GM04504 (cell line): ENCODE results near the gene VPS26A.
A peak's percentile ranks its signal among the peaks of the same experiment; 100 is the strongest.

ENCODE experiments used
- DNase-seq: peaks from one replicate; pipeline ENCODE4 v3.0.0-alpha.2; 2012; ENCODE audit warnings: low read depth

VPS26A gene

DNA sequence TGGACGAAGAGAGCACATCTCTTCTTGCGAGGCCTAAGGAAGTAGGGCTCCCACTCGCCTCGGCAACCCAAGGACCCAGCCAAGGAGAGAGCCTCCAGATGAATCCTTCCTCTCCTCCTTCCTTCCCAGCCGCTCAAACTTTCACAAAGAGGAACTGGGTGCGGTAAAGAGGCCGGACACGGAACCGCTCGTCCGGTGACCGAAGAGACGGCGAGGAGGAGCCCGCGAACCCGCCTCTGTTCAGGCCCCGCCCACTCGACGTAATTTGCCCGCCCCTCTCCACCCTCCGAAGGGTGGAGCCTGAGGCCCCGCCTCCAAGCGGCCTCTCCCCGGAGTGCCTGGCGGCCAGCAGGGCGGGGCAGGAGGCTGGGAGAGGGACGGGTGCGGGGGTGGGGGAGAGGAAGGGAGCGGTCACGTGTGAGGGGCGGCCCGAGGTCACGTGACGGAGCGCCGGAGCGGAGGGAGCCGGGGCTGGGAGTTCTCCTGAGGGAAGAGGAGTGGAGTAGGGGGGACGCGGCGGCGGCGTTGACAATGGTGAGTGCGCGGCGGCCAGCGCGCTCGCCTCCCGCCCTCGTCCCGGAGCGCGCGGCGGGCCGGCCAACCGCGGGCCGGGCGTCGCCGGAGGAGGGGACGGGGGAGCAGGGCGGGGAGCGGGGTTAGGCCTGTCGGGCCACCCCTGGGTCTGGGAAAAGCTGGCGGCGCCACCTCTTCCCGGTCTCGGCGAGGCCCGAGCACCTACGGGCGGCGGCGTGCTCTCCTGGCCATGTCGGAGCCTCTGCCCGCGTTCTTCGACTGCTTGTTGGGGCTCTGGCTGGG is at the start of gene VPS26A:
TSS of gene VPS26A (plus strand) at position 432 of the 816 bp plus-strand sequence. CDS start at position 532, 100 bp downstream.
- DNase-seq: peak; percentile 97

DNA sequence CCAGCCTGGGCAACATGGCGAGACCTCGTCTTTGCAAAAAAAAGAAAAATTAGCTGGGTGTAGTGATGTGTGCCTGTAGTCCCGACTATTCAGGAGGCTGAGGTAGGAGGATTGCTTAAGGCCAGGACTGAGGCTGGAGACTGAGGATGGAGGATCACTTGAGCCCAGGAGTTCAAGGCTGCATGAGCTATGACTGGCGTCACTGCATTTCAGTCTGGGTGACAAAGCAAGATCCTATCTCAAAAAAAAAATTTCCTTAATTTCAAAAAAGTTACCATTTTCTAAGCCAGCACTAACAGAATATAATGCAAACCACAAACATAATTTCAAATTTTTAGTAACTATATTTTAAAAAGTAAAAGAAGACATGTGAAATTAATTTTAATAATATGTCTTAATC is 49.4 kb upstream of the VPS26A start:
- no peak for DNase-seq

DNA sequence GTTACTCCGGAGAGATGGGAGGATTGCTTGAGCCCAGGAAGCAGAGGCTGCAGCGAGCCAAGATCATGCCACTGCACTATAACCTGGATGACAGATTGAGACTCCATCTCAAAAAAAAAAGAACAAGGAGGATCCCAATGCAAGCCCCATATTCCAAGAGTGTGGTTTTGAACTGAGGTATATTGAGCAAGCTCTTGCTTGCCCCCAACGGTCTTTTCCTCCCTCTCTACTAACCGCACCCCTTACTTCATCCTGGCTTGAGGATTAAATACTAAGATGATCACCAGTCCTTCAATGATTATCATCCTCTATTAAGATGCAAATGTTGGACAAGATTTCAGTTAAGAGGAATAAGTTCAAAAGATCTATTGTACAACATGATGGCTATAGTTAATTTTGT is 48.5 kb upstream of the VPS26A start:
- DNase-seq: no peak

DNA sequence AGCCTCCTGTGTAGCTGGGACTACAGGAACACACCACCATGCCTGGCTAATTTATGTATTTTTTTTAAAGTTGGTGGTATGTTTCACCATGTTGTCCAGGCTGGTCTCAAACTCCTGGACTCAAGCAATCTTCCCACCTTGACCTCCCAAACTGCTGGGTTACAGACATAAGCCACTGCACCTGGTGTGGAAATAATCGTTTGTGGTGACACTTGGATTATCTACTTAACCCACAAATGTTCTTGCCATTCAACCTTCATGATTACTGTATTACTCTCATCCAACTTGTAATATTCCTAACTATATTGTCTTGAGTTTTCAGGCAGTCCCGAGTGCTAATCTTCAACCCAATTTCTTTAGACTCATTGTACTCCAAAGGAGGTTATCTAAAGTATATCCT is 45.7 kb upstream of the VPS26A start:
- no peak for DNase-seq

DNA sequence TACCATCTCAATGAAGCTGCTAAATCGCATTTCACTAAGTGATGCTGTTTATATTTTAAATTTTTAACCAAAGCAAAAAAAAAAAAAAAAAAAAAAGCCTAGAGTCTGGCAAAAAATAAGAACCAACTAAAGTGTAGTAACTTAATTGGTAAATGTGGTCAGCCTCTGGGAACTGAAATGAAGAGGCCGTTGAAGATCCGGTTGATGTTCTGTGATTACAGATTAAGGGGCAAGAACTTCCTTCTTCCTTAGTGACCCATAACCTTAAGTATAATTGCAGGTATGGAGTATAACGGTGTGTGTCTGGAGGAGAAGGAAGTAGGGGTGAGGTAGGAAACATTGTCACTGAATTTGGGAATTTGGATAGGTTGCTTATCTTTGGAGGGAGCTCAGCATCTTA is 43.8 kb upstream of the VPS26A start:
- DNase-seq: no peak

DNA sequence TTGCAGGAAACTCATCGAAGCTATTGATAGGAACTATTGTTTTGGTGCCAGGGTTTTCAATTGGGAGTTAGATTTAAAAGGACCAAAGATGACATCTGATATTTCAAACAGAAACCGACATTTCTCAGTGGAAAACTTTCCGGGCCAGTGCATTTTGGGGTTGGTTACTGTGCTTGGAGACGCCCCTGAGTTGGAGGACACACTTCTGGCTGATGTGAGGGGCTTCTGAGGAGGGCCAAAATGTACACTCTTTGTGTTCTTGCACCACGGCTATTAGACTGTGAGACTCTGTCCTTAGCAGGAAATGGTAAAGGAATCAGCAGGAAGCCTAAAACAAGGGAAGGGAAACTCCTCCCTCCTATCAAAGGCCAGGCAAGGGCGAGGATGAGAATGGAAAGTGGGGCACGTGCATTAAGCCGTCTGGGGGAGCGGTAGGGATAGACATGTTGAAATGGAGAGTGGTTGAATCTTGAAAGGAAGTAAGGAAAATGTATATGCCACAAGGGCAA is 37.9 kb upstream of the VPS26A start:
- DNase-seq: no peak

DNA sequence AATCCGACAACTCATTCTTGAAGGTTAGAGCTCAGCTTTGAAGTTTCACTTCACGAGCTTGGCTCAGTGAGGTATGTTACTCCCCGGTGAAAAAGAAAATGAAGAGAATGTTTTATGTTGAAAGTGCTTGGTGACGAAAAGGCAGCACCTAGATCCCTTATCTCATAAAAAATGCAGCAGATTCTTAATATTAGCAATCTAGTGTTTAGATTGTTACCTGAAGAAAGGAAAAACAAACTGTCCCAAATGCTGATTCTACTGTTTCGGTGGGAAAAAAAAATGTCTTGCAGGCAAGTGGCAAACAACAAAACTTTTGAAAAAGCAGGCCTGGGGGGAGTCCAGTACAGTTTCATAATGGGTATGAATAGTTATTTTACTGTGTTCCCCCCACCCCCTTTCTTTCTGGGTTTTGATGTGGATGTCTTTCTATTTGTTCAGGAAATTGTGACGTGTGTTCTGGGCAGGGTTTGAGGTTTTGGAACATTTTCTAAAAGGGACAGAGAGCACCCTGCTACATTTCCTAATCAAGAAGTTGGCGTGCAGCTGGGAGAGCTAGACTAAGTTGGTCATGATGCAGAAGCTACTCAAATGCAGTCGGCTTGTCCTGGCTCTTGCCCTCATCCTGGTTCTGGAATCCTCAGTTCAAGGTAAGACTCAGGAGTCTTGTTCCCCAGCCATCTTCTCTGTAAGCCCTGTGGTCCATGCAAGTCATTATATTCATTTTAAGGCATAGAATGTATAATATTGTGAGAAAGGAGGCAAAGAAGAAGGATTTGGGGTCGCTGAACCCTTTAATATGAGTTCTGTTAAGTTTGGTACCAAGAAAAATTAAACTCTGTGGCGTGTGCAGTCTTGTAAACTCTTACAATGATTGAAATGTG is 36.1 kb upstream of the VPS26A start, which contains the start of gene SRGN:
TSS of gene SRGN (plus strand) at position 514 of the 881 bp plus-strand sequence. CDS start at position 569, 55 bp downstream.
- DNase-seq: no peak

DNA sequence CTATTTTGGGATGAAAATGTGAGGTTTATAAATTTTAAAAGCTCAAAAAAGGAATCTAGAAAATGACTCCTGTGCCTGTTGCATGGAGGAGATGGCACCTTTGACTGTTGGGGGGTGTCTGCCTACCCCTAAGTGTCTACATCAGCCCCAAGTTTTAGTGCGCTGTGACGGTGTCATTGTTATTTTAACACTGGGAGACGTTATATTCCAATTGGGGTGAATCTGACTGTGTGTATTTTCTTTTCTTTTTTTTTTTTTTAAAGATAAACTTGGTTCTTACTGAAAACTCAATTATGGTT is 35.6 kb upstream of the VPS26A start:
- DNase-seq: no peak

DNA sequence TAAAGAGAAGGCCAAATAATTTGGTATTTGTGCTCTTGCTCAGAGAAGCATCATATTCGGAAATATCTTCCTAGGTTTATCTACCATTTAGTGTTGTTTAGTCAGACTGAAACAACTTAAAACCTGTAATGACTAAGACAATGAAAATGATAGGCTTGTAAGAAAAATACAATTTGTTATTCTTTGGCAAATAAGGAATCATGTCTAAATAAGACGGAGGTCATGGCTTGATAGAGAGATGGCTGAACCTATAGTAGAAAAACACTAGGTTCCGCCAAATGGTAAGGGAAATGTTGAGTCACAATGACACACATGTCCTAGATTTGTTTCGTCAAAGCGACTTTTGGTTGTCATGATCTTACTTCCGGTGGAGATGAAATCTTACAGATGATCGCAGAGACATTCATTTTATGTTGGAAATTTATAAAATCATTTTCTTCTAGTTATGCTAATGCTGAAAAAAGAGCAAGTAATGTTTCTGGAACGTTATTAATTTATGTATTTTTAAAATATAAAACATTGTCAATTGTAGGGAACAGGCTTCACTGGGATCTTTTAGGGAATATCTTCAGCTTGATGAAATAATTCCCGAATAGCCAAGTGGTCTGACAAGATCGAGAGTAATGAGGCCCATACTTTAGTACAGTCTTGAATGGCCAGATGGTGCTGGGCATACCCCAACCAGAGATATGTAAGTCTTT is 35.0 kb upstream of the VPS26A start:
- no peak for DNase-seq

DNA sequence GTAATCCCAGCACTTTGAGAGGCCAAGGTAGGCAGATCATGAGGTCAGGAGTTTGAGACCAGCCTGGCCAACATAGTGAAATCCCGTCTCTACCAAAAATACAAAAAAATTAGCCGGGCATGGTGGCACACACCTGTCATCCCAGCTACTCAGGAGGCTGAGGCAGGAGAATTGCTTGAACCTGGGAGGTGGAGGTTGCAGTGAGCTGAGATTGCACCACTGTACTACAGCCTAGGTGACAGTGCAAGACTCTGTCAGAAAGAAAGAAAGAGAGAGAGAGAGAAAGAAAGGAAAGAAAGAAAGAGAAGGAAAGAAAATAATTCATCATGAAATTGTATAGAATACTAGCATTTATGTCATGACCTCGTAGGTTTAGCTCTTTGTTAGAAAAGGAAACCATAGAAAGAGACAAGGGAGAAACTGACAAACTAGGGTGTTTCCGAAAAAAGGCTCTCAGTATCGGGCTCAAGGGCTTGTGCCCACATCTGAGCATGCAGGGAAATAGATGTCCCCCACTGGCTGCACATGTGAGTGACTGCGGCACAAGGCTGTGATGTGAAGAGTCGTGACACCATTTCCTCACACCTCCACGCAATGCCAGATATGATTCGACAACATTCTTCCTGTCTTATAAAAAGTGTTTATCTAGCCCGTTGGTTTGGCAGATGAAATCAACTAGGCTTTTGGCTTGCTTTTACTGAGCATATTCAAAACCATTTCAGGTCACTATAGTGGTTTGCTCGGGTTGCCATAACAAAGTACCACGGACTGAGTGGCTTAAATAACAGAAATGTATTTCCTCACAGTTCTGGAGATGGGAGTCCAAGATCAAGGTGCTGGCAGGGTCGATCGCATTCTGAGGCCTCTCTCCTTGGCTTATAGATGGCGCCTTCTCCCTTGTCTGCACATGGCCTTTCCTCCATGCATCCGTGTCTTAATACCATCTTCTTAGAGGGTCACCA is 34.1 kb upstream of the VPS26A start:
- no peak for DNase-seq

DNA sequence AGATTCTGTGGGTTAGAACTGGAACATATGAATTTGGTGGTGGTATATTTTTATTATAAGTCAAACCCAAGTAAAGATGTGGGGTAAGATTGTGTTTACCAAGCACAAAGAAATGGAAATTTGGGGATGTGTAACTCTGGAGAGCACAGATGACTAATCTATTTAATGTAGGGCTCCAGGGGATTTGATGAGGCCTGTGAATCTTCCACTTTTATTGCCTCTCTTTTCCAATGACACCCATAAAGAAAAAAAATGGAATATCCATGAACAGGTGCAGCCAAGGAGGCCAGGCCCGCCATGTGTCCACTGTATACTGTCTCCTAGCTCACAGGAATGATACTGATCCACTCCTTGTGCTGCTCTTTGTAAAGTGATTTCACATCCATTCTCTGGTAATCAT is 33.3 kb upstream of the VPS26A start:
- no peak for DNase-seq

DNA sequence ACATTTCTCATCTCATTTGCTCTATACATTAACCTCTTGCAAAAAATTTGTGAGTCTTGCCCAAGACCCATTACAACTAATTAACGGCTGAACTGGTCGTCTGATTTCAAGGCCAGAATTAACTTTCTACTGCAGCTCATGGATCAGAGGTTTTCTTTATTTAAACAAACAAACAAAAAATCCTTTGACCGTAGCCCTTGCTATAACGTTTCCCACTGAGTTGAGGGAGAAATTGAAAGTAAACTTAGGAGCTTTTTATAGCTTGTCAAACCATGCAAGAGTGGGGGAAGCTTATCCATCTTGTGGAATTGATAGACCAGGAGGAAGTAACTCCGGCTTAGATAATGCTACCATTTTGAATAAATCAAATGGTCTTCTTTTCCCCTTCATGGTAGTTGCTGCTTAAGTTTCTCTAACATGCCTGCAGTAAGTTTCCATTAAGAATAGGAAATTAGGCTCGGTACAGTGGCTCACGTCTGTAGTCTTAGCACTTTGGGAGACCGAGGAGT is 32.8 kb upstream of the VPS26A start:
- no peak for DNase-seq

DNA sequence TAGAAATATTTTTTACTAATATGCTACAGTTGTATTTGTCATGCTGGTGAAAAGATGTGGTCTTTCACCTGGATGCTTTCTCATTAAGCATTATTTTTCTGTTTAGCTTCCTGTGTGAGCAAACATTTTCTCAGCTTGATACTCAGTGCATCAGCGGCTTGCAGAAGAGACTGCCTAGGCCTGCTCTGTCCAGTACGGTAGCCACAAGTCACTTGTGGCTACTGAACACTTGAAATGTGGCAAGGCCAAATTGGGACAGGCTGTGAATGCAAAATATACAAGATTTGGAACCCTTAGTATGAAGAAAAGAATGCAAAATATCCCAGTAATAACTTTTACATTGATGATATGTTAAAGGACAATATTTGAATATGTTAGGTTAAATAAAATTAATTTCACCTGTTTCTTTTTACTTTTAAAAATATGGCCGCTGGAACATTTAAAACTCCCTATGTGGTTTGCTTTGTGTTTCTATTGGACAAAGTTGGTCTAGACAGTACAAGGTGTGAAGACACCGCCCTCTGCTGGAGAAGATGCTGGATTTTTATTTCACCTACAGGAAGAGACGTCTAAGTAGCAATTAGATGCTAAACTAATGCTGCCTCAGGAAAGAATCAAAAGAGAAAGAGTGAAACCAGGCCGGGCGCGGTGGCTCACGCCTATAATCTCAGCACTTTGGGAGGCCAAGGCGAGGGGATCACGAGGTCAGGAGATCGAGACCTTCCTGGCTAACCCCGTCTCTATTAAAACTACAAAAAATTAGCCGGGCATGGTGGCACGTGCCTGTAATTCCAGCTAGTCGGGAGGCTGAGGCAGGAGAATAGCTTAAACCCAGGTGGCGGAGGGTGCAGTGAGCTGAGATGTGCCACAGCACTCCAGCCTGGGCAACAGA is 30.8 kb upstream of the VPS26A start:
- peak; percentile 67 for DNase-seq

DNA sequence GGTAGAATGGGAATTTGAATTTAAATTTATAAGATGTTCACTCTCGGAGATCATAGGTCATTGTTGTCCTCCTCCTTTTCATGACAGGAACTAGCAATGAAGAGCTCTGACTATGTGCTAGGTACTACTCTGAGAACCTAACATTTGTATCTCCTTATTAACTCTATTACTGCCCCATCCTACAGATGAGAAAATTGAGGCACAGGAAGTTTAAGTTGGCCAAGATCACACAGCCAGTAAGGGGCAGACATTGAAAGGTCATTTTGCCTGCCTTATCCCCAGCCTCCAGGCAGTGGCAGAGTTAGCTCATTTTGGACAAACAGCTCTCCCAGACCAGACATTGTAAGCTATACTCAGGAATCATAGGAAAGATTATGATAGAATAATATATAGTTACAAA is 30.0 kb upstream of the VPS26A start:
- no peak for DNase-seq

DNA sequence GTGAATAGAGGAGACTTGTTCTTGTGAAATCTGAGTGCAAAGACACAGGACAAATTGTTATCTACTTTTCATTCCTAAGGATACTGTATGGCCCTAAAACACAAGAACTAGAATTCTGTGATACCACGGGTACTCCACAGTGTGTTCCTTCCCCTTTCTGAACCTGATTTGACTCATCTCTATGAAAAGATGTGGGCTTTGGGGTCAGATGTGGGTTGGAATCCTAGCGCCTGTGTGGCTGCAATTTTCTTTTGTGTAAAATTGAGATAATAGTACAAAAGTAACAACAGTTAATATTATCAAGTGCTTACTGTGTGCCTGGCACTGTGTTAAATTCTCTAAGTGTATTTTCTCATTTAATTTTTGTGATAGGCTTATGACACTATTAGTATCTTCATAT is 27.9 kb upstream of the VPS26A start:
- no peak for DNase-seq

DNA sequence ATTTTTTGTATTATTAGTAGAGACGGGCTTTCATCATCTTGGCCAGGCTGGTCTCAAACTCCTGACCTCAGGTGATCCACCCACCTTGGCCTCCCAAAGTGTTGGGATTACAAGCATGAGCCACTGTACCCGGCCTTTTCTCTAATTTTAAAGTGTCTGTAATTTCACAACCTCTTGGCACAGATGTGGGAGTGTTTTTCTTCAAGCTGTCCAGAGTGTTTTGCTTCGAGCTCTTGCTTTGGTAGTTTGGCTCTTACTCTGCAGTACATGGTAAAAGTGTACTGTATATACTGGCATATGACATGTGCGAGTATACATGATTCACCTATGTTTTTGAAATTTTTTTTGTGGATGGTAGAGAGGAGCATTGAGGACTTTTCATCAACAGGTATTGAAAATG is 26.2 kb upstream of the VPS26A start:
- no peak for DNase-seq

DNA sequence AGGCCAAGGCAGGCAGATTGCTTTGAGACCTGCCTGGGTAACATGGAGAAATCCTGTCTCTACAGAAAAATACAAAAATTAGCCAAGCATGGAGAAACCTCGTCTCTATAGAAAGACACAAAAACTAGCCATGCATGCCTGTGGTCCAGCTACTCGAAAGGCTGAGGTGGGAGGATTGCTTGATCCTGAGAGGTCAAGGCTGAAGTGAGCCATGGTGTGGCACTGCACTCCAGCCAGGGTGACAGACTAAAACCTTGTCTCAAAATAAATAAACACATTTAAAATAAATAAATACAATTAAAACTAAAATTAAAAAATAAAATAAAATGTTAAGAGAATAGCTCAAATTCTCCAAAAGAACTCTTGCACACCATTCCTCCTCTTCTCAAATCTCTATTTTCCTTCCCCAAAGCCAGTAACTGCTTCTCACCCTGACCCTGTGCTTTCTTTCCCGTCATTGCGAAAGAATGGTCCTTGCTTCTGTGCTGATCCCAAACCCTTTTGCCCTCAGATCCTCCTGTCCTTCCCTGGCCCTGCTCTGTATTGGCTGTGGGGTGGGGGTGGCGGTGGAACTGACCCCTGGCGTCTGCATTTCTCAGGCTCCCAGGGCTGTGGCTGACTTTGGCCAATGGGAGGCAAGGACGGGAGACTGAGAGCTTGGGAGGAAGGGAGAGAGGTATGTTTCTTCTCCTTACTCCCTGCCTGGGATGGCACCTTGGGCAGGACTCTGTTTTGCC is 23.7 kb upstream of the VPS26A start:
- DNase-seq: no peak

DNA sequence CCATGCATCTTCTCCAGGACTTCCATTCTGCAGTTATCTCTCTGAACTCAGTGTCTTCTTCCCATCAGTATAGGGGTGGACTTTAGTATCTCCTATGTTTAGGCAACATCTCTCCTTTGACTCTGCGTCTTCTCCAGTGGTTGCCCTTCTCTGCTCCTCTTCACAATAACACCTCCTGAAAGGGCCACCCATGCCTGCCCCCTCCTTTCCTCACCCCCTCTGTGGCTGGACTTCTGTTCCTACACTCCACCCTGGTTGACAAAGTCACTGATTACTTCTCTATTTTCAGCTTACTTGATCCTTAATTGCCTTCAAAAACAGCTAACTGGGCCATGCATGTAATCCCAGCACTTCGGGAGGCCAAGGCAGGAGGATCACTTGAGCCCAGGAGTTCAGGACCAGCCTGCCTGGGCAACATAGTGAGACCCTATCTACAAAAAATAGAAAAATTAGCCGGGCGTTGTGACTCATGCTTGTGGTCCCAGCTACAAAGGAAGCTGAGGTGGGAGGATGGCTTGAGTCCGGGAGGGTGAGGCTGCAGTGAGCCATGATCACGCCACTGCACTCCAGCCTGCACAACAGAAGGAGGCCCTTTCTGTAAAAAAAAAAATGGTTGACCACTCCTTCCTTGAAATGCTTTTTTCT is 22.4 kb upstream of the VPS26A start:
- DNase-seq: no peak

DNA sequence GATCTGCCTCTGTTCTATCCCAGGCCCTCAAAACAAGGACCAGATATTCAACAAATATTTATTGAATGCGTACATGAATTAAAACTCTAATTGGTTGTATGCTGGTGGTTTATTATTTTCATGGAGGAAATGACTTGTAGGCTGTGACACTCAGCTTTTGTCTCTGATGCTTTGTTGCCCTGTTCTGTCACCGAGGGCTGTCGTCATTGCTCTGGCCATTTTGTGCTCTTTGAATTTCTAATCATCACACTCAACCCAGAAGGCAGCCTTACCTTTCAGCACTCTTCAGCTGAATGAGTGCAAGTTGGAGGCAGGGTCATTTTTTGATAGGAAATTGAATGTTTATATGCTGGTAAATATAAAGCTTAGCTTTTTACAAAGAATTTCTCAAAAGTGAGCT is 21.5 kb upstream of the VPS26A start:
- DNase-seq: no peak
